HL-60 (cell line): ENCODE data around the gene PRRC2B.

Source experiments
- POLR2AphosphoS5 ChIP-seq: IDR thresholded peaks from 2 replicates; pipeline ENCODE4 v1.6.1; 2012; ENCODE audit warnings: low read depth
- TF ChIP-seq, protein P1 (sequence below): IDR thresholded peaks from one replicate; pipeline ENCODE4 v1.5.1; 2011; ENCODE audit warnings: low read length, control low read depth, inconsistent platforms; ENCODE audit not compliant: insufficient read depth

- TF ChIP-seq POLR2AphosphoS5: peak; percentile 72
- TF ChIP-seq, protein P1, sequence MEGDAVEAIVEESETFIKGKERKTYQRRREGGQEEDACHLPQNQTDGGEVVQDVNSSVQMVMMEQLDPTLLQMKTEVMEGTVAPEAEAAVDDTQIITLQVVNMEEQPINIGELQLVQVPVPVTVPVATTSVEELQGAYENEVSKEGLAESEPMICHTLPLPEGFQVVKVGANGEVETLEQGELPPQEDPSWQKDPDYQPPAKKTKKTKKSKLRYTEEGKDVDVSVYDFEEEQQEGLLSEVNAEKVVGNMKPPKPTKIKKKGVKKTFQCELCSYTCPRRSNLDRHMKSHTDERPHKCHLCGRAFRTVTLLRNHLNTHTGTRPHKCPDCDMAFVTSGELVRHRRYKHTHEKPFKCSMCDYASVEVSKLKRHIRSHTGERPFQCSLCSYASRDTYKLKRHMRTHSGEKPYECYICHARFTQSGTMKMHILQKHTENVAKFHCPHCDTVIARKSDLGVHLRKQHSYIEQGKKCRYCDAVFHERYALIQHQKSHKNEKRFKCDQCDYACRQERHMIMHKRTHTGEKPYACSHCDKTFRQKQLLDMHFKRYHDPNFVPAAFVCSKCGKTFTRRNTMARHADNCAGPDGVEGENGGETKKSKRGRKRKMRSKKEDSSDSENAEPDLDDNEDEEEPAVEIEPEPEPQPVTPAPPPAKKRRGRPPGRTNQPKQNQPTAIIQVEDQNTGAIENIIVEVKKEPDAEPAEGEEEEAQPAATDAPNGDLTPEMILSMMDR: no peak
Measured at GRCh38 chr9:131410044-131410491, 16.2 kb downstream of the PRRC2B start.
